Suprapubic skin (tissue), 4 donors: Measurements from ENCODE around the gene INPP4B.

Experiments used
- CTCF ChIP-seq, 2 donors: fragments of 200-600 bp in 1 of 2; fragments of 450-650 bp in 1 of 2; sonication (generic) in 1 of 2; IDR thresholded peaks; one replicate each; pipeline ENCODE4 v1.5.1; 2016 to 2019; ENCODE audit warnings: antibody characterized with exemption in 2 of 2, mild to moderate bottlenecking in 1 of 2, moderate library complexity in 1 of 2
- EP300 ChIP-seq: sonication (generic); formaldehyde crosslinking; IDR thresholded peaks from one replicate; pipeline ENCODE4 v1.6.1; 2017; ENCODE audit warnings: antibody characterized with exemption
- POLR2A ChIP-seq, 2 donors: fragments of 450-650 bp; IDR thresholded peaks; one replicate each; pipeline ENCODE4 v1.6.1; 2017; ENCODE audit warnings: antibody characterized with exemption in 2 of 2, mild to moderate bottlenecking in 2 of 2, moderate library complexity in 2 of 2
- POLR2AphosphoS5 ChIP-seq, 3 donors: sonication (generic); formaldehyde crosslinking; IDR thresholded peaks; one replicate each; pipeline ENCODE4 v1.6.1; 2017; ENCODE audit warnings: antibody characterized with exemption in 3 of 3

DNA sequence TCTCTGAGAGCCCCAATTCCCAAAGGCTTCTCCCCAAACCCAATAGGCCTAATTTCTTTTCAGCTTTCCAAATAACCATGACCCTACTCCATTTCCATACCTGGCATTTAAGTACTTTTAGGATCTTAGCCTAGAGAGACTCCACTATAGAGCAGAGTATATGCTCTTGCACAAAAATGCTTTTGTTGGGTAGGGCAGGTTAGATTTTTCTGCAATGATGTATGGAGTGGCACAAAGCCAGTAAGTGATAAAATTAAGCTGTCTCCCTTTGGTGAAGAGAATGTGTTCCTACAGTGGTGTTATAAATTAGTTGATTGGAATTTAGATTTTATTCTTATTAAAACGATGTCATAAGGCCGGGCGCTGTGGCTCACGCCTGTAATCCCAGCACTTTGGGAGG, 124.9 kb downstream of the INPP4B start:
- no peak for TF ChIP-seq EP300
- no peak for TF ChIP-seq POLR2A (IDR thresholded peaks at IDR 0.05)
- no peak for TF ChIP-seq CTCF (IDR thresholded peaks at IDR 0.05)
- TF ChIP-seq POLR2AphosphoS5 (IDR thresholded peaks at IDR 0.05) = no peak
